HCT116 (cell line): ENCODE measurements around the gene TERF2IP. TPM values are rescaled to one million over a fixed set of nuclear protein-coding genes. Genes with fewer than 3 reads are reported as not detected.

Source experiments
- ATAC-seq: fragments of 200-7000 bp; cut with Tn5 transposase; 2 replicates; pipeline ENCODE4 v1.9.1; 2020; ENCODE audit warnings: mild to moderate bottlenecking, moderate library complexity
- BruUV-seq: library from RNA; stranded (reverse); fragments of 400-500 nt; replicated peaks from 2 replicates; lab custom pipeline; 2021; lab: Mats Ljungman, UMichigan
- CTCF ChIA-PET: fragments of 300-600 bp; sonication (Branson Sonifier 250); formaldehyde crosslinking; loops from one replicate; lab custom pipeline; 2021; ENCODE audit warnings: antibody characterized with exemption; lab: Charles Lee
- POLR2A ChIA-PET: fragments of 300-600, 350-600 bp; sonication (Branson Sonifier 250); formaldehyde crosslinking; loops from one replicate; lab custom pipeline; 2021; ENCODE audit warnings: antibody characterized with exemption; lab: Charles Lee
- RAD21 ChIA-PET, 2 experiments: fragments of 300-600 bp; sonication (Branson Sonifier 250); formaldehyde crosslinking; loops; one replicate each; lab custom pipeline; 2023; ENCODE audit warnings: low total read pairs in 2 of 2; ENCODE audit not compliant: uncharacterized antibody in 2 of 2, unreplicated experiment in 2 of 2, low non-redundant PET in 1 of 2; lab: Charles Lee
- DNase-seq: peaks from one replicate; pipeline ENCODE4 v3.0.0-alpha.2; 2010; ENCODE audit warnings: low read depth, low spot score
- H2AFZ ChIP-seq: fragments of 200-600 bp; shearing (Covaris generic), sonication (generic); 2 replicates; pipeline ENCODE4 v1.6.1; 2017; ENCODE audit warnings: low read depth, mixed run types, mixed read lengths, antibody characterized with exemption, low read length; ENCODE audit not compliant: poor library complexity, severe bottlenecking
- H3K27ac ChIP-seq: 2 replicates; pipeline ENCODE4 v1.5.1; 2012; ENCODE audit warnings: low read depth, low read length
- H3K27me3 ChIP-seq: fragments of 200-600 bp; sonication (generic); 2 replicates; pipeline ENCODE4 v1.6.1; 2016; ENCODE audit warnings: mixed run types, low read length, mixed read lengths; ENCODE audit not compliant: insufficient read depth
- H3K36me3 ChIP-seq, 2 experiments: fragments of 200-500 bp in 1 of 2; fragments of 200-600 bp in 1 of 2; sonication (Bioruptor generic) in 1 of 2; sonication (generic) in 1 of 2; 2 replicates each; pipeline versions ENCODE4 v1.5.1 to v1.6.1; 2014 to 2016; ENCODE audit warnings: low read length in 2 of 2, inconsistent platforms in 1 of 2, mixed read lengths in 1 of 2, mixed run types in 1 of 2; ENCODE audit not compliant: insufficient read depth in 2 of 2, control insufficient read depth in 1 of 2
- H3K4me1 ChIP-seq, 2 experiments: fragments of 200-600 bp in 1 of 2; sonication (generic) in 1 of 2; 2 replicates each; pipeline versions ENCODE4 v1.5.1 to v1.6.1; 2012 to 2017; ENCODE audit warnings: low read length in 2 of 2, inconsistent platforms in 1 of 2, mild to moderate bottlenecking in 1 of 2, mixed read lengths in 1 of 2, mixed run types in 1 of 2, moderate library complexity in 1 of 2; ENCODE audit not compliant: insufficient read depth in 2 of 2, control insufficient read depth in 1 of 2
- H3K4me2 ChIP-seq: fragments of 200-600 bp; sonication (generic); 2 replicates; pipeline ENCODE4 v1.6.1; 2017; ENCODE audit warnings: mixed run types, low read length, mixed read lengths
- H3K4me3 ChIP-seq, 2 experiments: fragments of 200-600 bp in 1 of 2; sonication (generic) in 1 of 2; replicated peaks in 1 of 2; 2 replicates each; pipeline ENCODE4 v1.5.1; 2011 to 2016; ENCODE audit warnings: low read length in 2 of 2, control low read depth in 1 of 2, low read depth in 1 of 2, mild to moderate bottlenecking in 1 of 2, mixed read lengths in 1 of 2, mixed run types in 1 of 2
- H3K79me2 ChIP-seq: fragments of 200-600 bp; sonication (generic); 2 replicates; pipeline ENCODE4 v1.6.1; 2017; ENCODE audit warnings: mild to moderate bottlenecking, mixed run types, low read length, moderate library complexity, mixed read lengths; ENCODE audit not compliant: insufficient read depth
- H3K9ac ChIP-seq: fragments of 200-600 bp; sonication (generic); 2 replicates; pipeline ENCODE4 v1.6.1; 2016; ENCODE audit warnings: low read length, mixed read lengths
- H3K9me2 ChIP-seq: fragments of 200-600 bp; sonication (generic), shearing (Covaris generic); 2 replicates; pipeline ENCODE4 v1.6.1; 2017; ENCODE audit warnings: mixed run types, mild to moderate bottlenecking, moderate library complexity; ENCODE audit not compliant: insufficient read depth
- H3K9me3 ChIP-seq, 2 experiments: fragments of 200-500 bp in 1 of 2; fragments of 200-600 bp in 1 of 2; sonication (Bioruptor generic) in 1 of 2; sonication (generic) in 1 of 2; 2 replicates each; pipeline ENCODE4 v1.6.1; 2014 to 2017; ENCODE audit warnings: low read length in 2 of 2, mixed read lengths in 2 of 2, inconsistent platforms in 1 of 2, low read depth in 1 of 2, mild to moderate bottlenecking in 1 of 2, mixed run types in 1 of 2, moderate library complexity in 1 of 2; ENCODE audit not compliant: control insufficient read depth in 1 of 2, insufficient read depth in 1 of 2
- H4K20me1 ChIP-seq: fragments of 200-600 bp; sonication (generic), shearing (Covaris generic); 2 replicates; pipeline ENCODE4 v1.6.1; 2017; ENCODE audit warnings: mixed run types, mild to moderate bottlenecking, moderate library complexity; ENCODE audit not compliant: insufficient read depth
- CBX3 ChIP-seq: IDR thresholded peaks from 2 replicates; pipeline ENCODE4 v1.6.1; 2012; ENCODE audit warnings: low read depth
- CEBPB ChIP-seq: IDR thresholded peaks from 2 replicates; pipeline ENCODE4 v1.6.1; 2012; ENCODE audit warnings: low read depth
- EGR1 ChIP-seq: IDR thresholded peaks from 2 replicates; pipeline ENCODE4 v1.6.1; 2012; ENCODE audit warnings: low read depth
- ELF1 ChIP-seq: IDR thresholded peaks from 2 replicates; pipeline ENCODE4 v1.6.1; 2012; ENCODE audit warnings: low read depth, borderline replicate concordance
- EZH2phosphoT487 ChIP-seq: fragments of 200-600 bp; IDR thresholded peaks from 2 replicates; pipeline ENCODE4 v1.6.1; 2018; ENCODE audit warnings: antibody characterized with exemption, borderline replicate concordance
- MAX ChIP-seq: IDR thresholded peaks from 2 replicates; pipeline ENCODE4 v1.6.1; 2012
- REST ChIP-seq: IDR thresholded peaks from 2 replicates; pipeline ENCODE4 v1.6.1; 2012; ENCODE audit warnings: low read depth
- SIN3A ChIP-seq: IDR thresholded peaks from 2 replicates; pipeline ENCODE4 v1.6.1; 2012; ENCODE audit warnings: low read depth
- SP1 ChIP-seq: IDR thresholded peaks from 2 replicates; pipeline ENCODE4 v1.6.1; 2012; ENCODE audit warnings: low read depth
- SRF ChIP-seq: IDR thresholded peaks from 2 replicates; pipeline ENCODE4 v1.6.1; 2012; ENCODE audit warnings: low read depth
- TCF7L2 ChIP-seq: IDR thresholded peaks from 2 replicates; pipeline ENCODE4 v1.7.0; 2011; ENCODE audit warnings: borderline replicate concordance, inconsistent platforms; ENCODE audit not compliant: insufficient read depth, insufficient read length; ENCODE audit errors: extremely low read depth
- YY1 ChIP-seq: IDR thresholded peaks from 2 replicates; pipeline ENCODE4 v1.6.1; 2011; ENCODE audit warnings: low read length, low read depth, moderate library complexity, mild to moderate bottlenecking; ENCODE audit not compliant: insufficient replicate concordance; ENCODE audit errors: extremely low read depth
- ZFX ChIP-seq: fragments of 450-650 bp; IDR thresholded peaks from 2 replicates; pipeline ENCODE4 v1.6.1; 2017
- ZNF274 ChIP-seq: fragments of 200-500 bp; sonication (Bioruptor generic); IDR thresholded peaks from 2 replicates; pipeline ENCODE4 v1.6.1; 2014; ENCODE audit warnings: mild to moderate bottlenecking, low read depth, low read length, inconsistent platforms
- intact Hi-C: fragments of 100-400 bp; cut with micrococcal nuclease; formaldehyde crosslinking; loops from 2 replicates; pipeline ENCODE4 v1.10.0; 2022
- total RNA-seq: library from RNA; stranded (reverse); gene quantifications from one replicate; pipeline ENCODE4 v1.2.1, GENCODE V29; 2021; ENCODE audit not compliant: unreplicated experiment
- TF ChIP-seq, protein P1 (sequence below): IDR thresholded peaks from 2 replicates; pipeline ENCODE4 v1.6.1; 2012

The TERF2IP gene
- total RNA-seq, 1 experiment from 2014 or later, result 36.4 TPM

GRCh38 chr16:75616521-75617010, 31.0 kb upstream of the TERF2IP start:
- Histone ChIP-seq H3K9ac (no peak overlapping the region), H3K79me2 (no peaks in the 10 kb centered on the region), H3K4me3 (no peak overlapping the region), H3K9me3 (no peaks in the 10 kb centered on the region), H3K4me1 (peaks cover 1 to 4% of the 10 kb centered on the region in 2 experiments), H3K4me2 (no peak overlapping the region), H3K9me2 (no peaks in the 10 kb centered on the region), H3K27ac (no peak overlapping the region), H4K20me1 (no peaks in the 10 kb centered on the region), H3K27me3 (no peaks in the 10 kb centered on the region), H2AFZ (no peak overlapping the region)
- DNase-seq (no peak), ATAC-seq (no peak)
- CTCF ChIA-PET, result no interaction called here
- intact Hi-C loops, result no loop called here
- RAD21 ChIA-PET, result no interaction called here
- POLR2A ChIA-PET, result no interaction called here
- BruUV-seq, result no TSS peak
- TF ChIP-seq ZNF274 (no peak), EZH2phosphoT487 (no peak), SRF (no peak), SP1 (no peak), ELF1 (no peak), SIN3A (no peak), TCF7L2 (no peak), EGR1 (no peak), YY1 (no peak), MAX (no peak)
- TF ChIP-seq, protein P1, sequence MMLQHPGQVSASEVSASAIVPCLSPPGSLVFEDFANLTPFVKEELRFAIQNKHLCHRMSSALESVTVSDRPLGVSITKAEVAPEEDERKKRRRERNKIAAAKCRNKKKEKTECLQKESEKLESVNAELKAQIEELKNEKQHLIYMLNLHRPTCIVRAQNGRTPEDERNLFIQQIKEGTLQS, result no peak
- TF ChIP-seq, all 23 proteins: peak for 0
- H3K36me3 ChIP-seq, result peaks cover 18 to 38% of the 10 kb centered on the region in 2 experiments; a peak in 3 of 4 replicates

DNA sequence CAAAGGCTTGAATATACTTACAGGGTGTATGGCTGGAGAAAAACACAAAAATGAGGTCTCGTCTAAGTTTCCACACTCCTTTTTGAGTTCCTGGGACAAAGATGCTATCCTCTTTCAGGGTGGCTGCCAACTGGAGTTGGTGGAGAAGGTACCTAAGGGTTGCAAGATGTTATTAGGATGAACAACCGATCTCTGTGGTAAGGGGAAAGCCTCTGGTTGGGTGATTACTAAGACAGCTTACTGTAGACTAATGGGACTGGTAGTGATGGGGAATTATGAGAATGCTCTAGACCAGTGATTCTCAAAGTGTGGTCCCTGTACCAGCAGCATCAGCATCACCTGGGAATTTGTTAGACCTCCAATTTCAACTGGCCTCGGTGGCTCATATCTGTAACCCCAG, 30.5 kb upstream of the TERF2IP start:
- CTCF ChIA-PET, result no interaction called here
- TF ChIP-seq SRF, result no peak
- TF ChIP-seq SIN3A, result no peak
- no peak for TF ChIP-seq CEBPB
- TF ChIP-seq EGR1, result no peak
- TF ChIP-seq REST, result no peak
- no peak for TF ChIP-seq SP1
- TF ChIP-seq ZFX, result no peak
- no peak for TF ChIP-seq CBX3
- TF ChIP-seq YY1, result no peak

More for the DNA sequence above, 30.5 kb upstream of the TERF2IP start:
- Histone ChIP-seq H3K79me2 (peaks cover 2% of the 10 kb centered on the region), H3K9me2 (no peaks in the 10 kb centered on the region), H3K9me3 (no peaks in the 10 kb centered on the region), H3K4me1 (peaks cover 6 to 10% of the 10 kb centered on the region in 2 experiments), H3K4me2 (no peak overlapping the region), H4K20me1 (no peaks in the 10 kb centered on the region), H3K4me3 (no peak overlapping the region), H3K27ac (no peak overlapping the region), H3K9ac (no peak overlapping the region), H2AFZ (no peak overlapping the region), H3K27me3 (no peaks in the 10 kb centered on the region), H3K36me3 (peaks cover 17 to 36% of the 10 kb centered on the region in 2 experiments; a peak in 3 of 4 replicates)
- ChIA-PET POLR2A (no interaction called here), RAD21 (no interaction called here)
- no TSS peak for BruUV-seq
- DNase-seq, result no peak
- intact Hi-C loops, result no loop called here
- no peak for ATAC-seq
